SK-N-SH treated with all-trans-retinoic acid at 6 μM for 48 hours (cell line): ENCODE data around the gene CEMP1.

ENCODE experiments used
- ATAC-seq: fragments of 200-7000 bp; cut with Tn5 transposase; 3 replicates; pipeline ENCODE4 v1.9.1; 2020; ENCODE audit warnings: mild to moderate bottlenecking, moderate library complexity
- ARNTL ChIP-seq: fragments of 450-650 bp; formaldehyde crosslinking; IDR thresholded peaks from 2 replicates; pipeline ENCODE4 v1.5.0; 2020; ENCODE audit warnings: low read depth, mild to moderate bottlenecking, moderate library complexity, borderline replicate concordance
- BACH2 ChIP-seq: fragments of 250-450 bp; sonication (Bioruptor Pico); IDR thresholded peaks from 2 replicates; pipeline ENCODE4 v1.9.0; 2021; ENCODE audit warnings: mild to moderate bottlenecking, borderline replicate concordance
- CREB5 ChIP-seq: fragments of 250-450 bp; sonication (Bioruptor Pico); IDR thresholded peaks from 2 replicates; pipeline ENCODE4 v1.5.1; 2020; ENCODE audit warnings: low read depth, mild to moderate bottlenecking, moderate library complexity
- CSDC2 ChIP-seq: fragments of 250-450 bp; sonication (Bioruptor Pico); IDR thresholded peaks from 2 replicates; pipeline ENCODE4 v1.5.0; 2020; ENCODE audit warnings: mild to moderate bottlenecking, moderate library complexity
- ESRRG ChIP-seq: fragments of 250-450 bp; sonication (Bioruptor Pico); IDR thresholded peaks from 2 replicates; pipeline ENCODE4 v1.6.1; 2021; ENCODE audit warnings: mild to moderate bottlenecking
- GLIS3 ChIP-seq: fragments of 250-450 bp; sonication (Bioruptor Pico); IDR thresholded peaks from 2 replicates; pipeline ENCODE4 v1.5.0; 2020; ENCODE audit warnings: mild to moderate bottlenecking, moderate library complexity
- ISL1 ChIP-seq: fragments of 250-450 bp; sonication (Bioruptor Pico); IDR thresholded peaks from 2 replicates; pipeline ENCODE4 v2.1.2; 2022; ENCODE audit warnings: mild to moderate bottlenecking, moderate library complexity
- OSR1 ChIP-seq: fragments of 250-450 bp; sonication (Bioruptor Pico); IDR thresholded peaks from 2 replicates; pipeline ENCODE4 v1.8.0; 2022; ENCODE audit warnings: moderate library complexity, mild to moderate bottlenecking, inconsistent platforms
- POU6F1 ChIP-seq: fragments of 250-450 bp; sonication (Bioruptor Pico); IDR thresholded peaks from 2 replicates; pipeline ENCODE4 v1.8.0; 2021; ENCODE audit warnings: low read depth, mild to moderate bottlenecking, moderate library complexity, borderline replicate concordance
- PPARA ChIP-seq: fragments of 250-450 bp; sonication (Bioruptor Pico); IDR thresholded peaks from 2 replicates; pipeline ENCODE4 v1.5.0; 2020; ENCODE audit warnings: mild to moderate bottlenecking, borderline replicate concordance
- RARB ChIP-seq: fragments of 250-450 bp; sonication (Bioruptor Pico); IDR thresholded peaks from 2 replicates; pipeline ENCODE4 v1.8.0; 2021; ENCODE audit warnings: mild to moderate bottlenecking, moderate library complexity
- SNAI2 ChIP-seq: fragments of 250-450 bp; sonication (Bioruptor Pico); IDR thresholded peaks from 2 replicates; pipeline ENCODE4 v1.5.0; 2020; ENCODE audit warnings: mild to moderate bottlenecking, moderate library complexity
- TCF4 ChIP-seq: fragments of 250-450 bp; sonication (Bioruptor Pico); IDR thresholded peaks from 2 replicates; pipeline ENCODE4 v1.8.0; 2021; ENCODE audit warnings: mild to moderate bottlenecking, moderate library complexity, borderline replicate concordance
- ZC3H10 ChIP-seq: fragments of 250-450 bp; sonication (Bioruptor Pico); IDR thresholded peaks from 2 replicates; pipeline ENCODE4 v1.5.1; 2021; ENCODE audit warnings: mild to moderate bottlenecking, moderate library complexity
- ZFP3 ChIP-seq: fragments of 250-450 bp; sonication (Bioruptor Pico); IDR thresholded peaks from 2 replicates; pipeline ENCODE4 v1.5.0; 2020; ENCODE audit warnings: mild to moderate bottlenecking, moderate library complexity
- ZFP30 ChIP-seq: fragments of 450-650 bp; formaldehyde crosslinking; IDR thresholded peaks from 2 replicates; pipeline ENCODE4 v1.5.0; 2022; ENCODE audit warnings: mild to moderate bottlenecking, moderate library complexity
- ZNF70 ChIP-seq: fragments of 450-650 bp; formaldehyde crosslinking; IDR thresholded peaks from 2 replicates; pipeline ENCODE4 v1.5.0; 2020; ENCODE audit warnings: mild to moderate bottlenecking, moderate library complexity
- ZNF8 ChIP-seq: fragments of 450-650 bp; formaldehyde crosslinking; IDR thresholded peaks from 2 replicates; pipeline ENCODE4 v1.5.0; 2020; ENCODE audit warnings: mild to moderate bottlenecking, moderate library complexity
- TF ChIP-seq, protein P1 (sequence below): fragments of 250-450 bp; sonication (Bioruptor Pico); IDR thresholded peaks from 2 replicates; pipeline ENCODE4 v1.5.1; 2021; ENCODE audit warnings: mild to moderate bottlenecking, moderate library complexity
- TF ChIP-seq, protein P2 (sequence below): fragments of 250-450 bp; sonication (Bioruptor Pico); IDR thresholded peaks from 2 replicates; pipeline ENCODE4 v1.5.0; 2020; ENCODE audit warnings: mild to moderate bottlenecking, moderate library complexity

Gene CEMP1

DNA sequence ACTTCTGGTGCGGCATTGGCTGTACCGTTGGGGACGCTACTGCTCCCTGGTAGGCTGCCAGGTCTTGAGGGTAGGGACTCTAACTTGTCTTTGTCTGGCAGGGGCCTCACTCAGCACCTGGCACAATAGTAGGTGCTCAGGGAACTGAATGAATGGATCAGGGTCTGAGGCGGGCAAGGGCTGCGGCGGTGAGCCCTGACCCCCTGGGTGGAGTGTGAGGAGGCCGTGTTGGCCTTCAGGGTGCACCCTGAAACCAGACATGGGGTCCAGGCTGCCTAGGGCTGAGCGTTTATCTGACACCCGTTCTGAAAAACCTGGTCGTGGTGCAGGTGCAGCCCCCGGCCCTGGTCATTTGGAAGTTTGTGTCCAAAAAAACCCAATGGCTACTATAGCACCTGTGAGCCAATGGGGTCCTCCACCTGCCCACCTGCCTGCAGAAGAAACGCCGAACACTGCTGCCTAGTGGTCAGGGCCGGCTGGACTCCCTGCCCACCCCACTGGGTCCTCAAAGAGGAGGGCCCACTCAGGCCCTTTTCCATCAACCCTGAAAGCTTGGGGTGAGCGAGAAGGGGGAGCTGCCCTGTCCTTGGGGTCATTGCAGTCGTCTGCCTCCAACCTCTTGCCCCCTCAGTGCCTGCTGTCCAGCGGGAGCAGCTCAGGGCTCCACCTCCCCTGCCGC, 22.3 kb downstream of the CEMP1 start (continued):
- TF ChIP-seq, protein P1, sequence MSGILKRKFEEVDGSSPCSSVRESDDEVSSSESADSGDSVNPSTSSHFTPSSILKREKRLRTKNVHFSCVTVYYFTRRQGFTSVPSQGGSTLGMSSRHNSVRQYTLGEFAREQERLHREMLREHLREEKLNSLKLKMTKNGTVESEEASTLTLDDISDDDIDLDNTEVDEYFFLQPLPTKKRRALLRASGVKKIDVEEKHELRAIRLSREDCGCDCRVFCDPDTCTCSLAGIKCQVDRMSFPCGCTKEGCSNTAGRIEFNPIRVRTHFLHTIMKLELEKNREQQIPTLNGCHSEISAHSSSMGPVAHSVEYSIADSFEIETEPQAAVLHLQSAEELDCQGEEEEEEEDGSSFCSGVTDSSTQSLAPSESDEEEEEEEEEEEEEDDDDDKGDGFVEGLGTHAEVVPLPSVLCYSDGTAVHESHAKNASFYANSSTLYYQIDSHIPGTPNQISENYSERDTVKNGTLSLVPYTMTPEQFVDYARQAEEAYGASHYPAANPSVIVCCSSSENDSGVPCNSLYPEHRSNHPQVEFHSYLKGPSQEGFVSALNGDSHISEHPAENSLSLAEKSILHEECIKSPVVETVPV (CRISPR knock-in tag) = no peak

DNA sequence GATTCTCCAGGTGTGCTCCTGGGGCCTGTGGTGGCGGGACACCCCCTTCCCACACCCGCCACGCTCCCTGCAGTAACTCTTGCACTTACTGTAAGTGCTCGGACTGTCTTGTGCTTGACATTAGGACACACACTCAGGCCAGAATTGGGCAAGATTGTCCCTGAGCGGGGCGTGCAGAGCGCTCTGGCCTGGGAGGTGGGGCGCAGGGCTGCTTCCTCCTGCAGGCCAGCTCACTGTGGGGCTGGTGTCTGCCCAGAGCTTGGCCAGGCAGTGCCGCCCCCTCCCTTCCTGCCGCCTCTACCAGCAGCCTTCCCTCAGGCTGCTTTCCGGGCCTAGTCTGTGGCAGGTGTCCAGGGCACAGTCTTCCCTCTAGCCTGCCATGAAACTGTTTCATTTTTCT, 23.5 kb downstream of the CEMP1 start:
- ATAC-seq = no peak
- TF ChIP-seq BACH2 (CRISPR knock-in tag) (no peak), ZC3H10 (no peak), GLIS3 (CRISPR knock-in tag) (no peak), ESRRG (CRISPR knock-in tag) (no peak)

- no peak for ATAC-seq
- no peak for TF ChIP-seq PPARA (CRISPR knock-in tag)
- TF ChIP-seq RARB (CRISPR knock-in tag) = no peak
- no peak for TF ChIP-seq CSDC2 (CRISPR knock-in tag)
- TF ChIP-seq ZFP3 (CRISPR knock-in tag) = no peak
- TF ChIP-seq OSR1 (CRISPR knock-in tag) = no peak
- TF ChIP-seq ZNF8 = no peak
Measured at GRCh38 chr16:2507052-2507659, 24.1 kb downstream of the CEMP1 start.

GRCh38 chr16:2505695-2506094, 25.5 kb downstream of the CEMP1 start:
- no peak for TF ChIP-seq ZNF70
- no peak for TF ChIP-seq TCF4 (CRISPR knock-in tag)
- no peak for TF ChIP-seq PPARA (CRISPR knock-in tag)
- TF ChIP-seq, protein P2, sequence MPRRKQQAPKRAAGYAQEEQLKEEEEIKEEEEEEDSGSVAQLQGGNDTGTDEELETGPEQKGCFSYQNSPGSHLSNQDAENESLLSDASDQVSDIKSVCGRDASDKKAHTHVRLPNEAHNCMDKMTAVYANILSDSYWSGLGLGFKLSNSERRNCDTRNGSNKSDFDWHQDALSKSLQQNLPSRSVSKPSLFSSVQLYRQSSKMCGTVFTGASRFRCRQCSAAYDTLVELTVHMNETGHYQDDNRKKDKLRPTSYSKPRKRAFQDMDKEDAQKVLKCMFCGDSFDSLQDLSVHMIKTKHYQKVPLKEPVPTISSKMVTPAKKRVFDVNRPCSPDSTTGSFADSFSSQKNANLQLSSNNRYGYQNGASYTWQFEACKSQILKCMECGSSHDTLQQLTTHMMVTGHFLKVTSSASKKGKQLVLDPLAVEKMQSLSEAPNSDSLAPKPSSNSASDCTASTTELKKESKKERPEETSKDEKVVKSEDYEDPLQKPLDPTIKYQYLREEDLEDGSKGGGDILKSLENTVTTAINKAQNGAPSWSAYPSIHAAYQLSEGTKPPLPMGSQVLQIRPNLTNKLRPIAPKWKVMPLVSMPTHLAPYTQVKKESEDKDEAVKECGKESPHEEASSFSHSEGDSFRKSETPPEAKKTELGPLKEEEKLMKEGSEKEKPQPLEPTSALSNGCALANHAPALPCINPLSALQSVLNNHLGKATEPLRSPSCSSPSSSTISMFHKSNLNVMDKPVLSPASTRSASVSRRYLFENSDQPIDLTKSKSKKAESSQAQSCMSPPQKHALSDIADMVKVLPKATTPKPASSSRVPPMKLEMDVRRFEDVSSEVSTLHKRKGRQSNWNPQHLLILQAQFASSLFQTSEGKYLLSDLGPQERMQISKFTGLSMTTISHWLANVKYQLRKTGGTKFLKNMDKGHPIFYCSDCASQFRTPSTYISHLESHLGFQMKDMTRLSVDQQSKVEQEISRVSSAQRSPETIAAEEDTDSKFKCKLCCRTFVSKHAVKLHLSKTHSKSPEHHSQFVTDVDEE (CRISPR knock-in tag) = no peak
- TF ChIP-seq POU6F1 (CRISPR knock-in tag) = no peak
- no peak for TF ChIP-seq ZFP30
- TF ChIP-seq ISL1 (CRISPR knock-in tag) = no peak
- no peak for TF ChIP-seq ZC3H10
- no peak for ATAC-seq

DNA sequence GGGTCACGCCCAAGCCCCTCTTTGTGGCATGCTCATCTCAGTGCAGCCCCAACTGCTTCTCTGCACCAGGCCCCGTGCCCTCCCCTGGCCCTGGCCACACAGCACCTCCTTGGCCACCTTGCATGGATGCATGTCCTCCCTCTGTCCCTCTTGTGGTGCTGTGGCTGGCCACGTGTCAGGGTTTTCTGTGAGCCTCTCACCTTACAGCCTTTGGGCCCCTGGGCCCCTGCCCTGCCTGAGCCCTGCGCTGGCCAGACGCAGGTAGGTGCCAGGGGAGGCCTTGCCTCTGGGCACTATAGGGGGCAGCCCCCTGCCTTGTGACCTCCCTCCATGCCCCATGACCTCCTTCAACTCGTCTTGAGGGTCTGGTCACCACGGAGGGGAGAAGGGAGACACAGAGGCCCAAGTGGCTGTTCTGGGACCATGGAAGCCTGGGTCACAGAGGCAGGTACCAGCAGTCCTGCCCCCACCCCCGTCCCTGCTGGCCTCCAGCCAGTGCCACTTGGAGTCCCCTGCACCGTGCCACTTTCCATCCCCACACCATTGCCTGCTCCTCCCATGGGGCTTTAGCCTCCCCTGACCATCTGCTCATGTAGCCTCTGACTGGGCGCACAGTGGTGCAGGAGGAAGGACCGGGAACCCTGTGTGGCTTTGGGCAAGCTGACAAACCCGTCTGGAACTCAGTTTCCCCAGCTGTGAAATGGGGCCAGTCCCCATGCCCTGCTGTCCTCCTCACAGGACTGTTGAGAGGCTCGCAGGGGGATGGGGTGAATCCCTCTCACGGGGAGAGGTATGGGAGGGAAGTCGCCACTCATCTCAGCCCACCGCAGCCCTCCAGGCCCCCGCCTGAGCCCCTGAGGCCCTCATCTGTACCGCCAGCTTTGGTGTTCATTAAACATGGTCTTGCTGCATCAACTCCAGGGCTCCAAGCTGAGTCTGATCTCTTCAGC, 29.0 kb downstream of the CEMP1 start:
- no peak for ATAC-seq
- TF ChIP-seq ZNF70 (no peak), OSR1 (CRISPR knock-in tag) (no peak), POU6F1 (CRISPR knock-in tag) (no peak), PPARA (CRISPR knock-in tag) (no peak), CSDC2 (CRISPR knock-in tag) (no peak), SNAI2 (CRISPR knock-in tag) (no peak), CREB5 (CRISPR knock-in tag) (no peak), ZFP30 (no peak), GLIS3 (CRISPR knock-in tag) (no peak), ARNTL (no peak)
- TF ChIP-seq, protein P1 (CRISPR knock-in tag) = no peak
